Kidney epithelial cell (primary cell): ENCODE results near the gene GATA2. TPM values are rescaled to one million over a fixed set of nuclear protein-coding genes. Genes with fewer than 3 reads are reported as not detected.

Source experiments
- DNase-seq: peaks from one replicate; pipeline ENCODE4 v3.0.0-alpha.2; 2010; ENCODE audit warnings: low read depth
- H3K27me3 ChIP-seq: 2 replicates; pipeline ENCODE4 v1.6.0; 2011; ENCODE audit warnings: low read length; ENCODE audit not compliant: control insufficient read depth, insufficient read depth
- H3K36me3 ChIP-seq: 2 replicates; pipeline ENCODE4 v1.5.1; 2011; ENCODE audit warnings: low read length; ENCODE audit not compliant: control insufficient read depth, insufficient read depth
- H3K4me3 ChIP-seq: 2 replicates; pipeline ENCODE4 v1.5.1; 2011; ENCODE audit warnings: low read depth, mild to moderate bottlenecking, control low read depth, low read length
- total RNA-seq: library from RNA; depleted of rRNA; stranded (reverse); fragments of >200 nt; gene quantifications from 2 replicates; pipeline ENCODE4 v1.2.3, GENCODE V29; 2015
- TF ChIP-seq, protein P1 (sequence below): IDR thresholded peaks from 2 replicates; pipeline ENCODE4 v1.5.1; 2011; ENCODE audit warnings: mild to moderate bottlenecking, moderate library complexity, low read length, control low read depth, inconsistent platforms; ENCODE audit not compliant: insufficient read depth, poor library complexity, severe bottlenecking

GATA2 gene
- total RNA-seq, 1 donor from 2014 or later = 5.6 TPM

GRCh38 chr3:128515967-128516366, 23.0 kb upstream of the GATA2 start:
- no peak for DNase-seq

DNA sequence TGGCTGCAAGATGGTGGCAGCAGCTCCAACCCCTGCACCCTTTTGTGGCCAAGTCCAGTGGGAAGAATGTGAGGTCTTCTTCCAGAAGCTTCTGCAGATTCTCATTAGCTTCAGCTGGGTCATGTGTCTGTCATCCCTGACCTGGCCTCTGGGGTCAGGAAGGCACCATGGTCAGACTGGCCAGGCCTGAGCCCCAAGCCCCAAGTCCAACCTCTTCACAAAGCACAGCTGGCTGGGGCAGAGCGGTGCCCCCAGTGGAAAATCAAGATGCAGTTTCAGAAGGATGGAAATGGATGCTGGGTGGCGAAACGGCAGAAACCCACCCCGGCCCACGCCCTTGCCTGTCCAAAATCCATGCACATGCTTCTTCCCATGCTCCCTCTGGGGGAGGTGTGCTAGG, 15.9 kb upstream of the GATA2 start:
- Histone ChIP-seq H3K4me3 (no peak overlapping the region), H3K36me3 (no peaks in the 10 kb centered on the region), H3K27me3 (peaks cover 7% of the 10 kb centered on the region)
- no peak for DNase-seq
- TF ChIP-seq, protein P1, sequence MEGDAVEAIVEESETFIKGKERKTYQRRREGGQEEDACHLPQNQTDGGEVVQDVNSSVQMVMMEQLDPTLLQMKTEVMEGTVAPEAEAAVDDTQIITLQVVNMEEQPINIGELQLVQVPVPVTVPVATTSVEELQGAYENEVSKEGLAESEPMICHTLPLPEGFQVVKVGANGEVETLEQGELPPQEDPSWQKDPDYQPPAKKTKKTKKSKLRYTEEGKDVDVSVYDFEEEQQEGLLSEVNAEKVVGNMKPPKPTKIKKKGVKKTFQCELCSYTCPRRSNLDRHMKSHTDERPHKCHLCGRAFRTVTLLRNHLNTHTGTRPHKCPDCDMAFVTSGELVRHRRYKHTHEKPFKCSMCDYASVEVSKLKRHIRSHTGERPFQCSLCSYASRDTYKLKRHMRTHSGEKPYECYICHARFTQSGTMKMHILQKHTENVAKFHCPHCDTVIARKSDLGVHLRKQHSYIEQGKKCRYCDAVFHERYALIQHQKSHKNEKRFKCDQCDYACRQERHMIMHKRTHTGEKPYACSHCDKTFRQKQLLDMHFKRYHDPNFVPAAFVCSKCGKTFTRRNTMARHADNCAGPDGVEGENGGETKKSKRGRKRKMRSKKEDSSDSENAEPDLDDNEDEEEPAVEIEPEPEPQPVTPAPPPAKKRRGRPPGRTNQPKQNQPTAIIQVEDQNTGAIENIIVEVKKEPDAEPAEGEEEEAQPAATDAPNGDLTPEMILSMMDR = no peak

More at GRCh38 chr3:128515967-128516366, 23.0 kb upstream of the GATA2 start:
- Histone ChIP-seq H3K4me3 (no peak overlapping the region), H3K36me3 (no peaks in the 10 kb centered on the region), H3K27me3 (peaks cover 4% of the 10 kb centered on the region)
- TF ChIP-seq, protein P1 = no peak

DNA sequence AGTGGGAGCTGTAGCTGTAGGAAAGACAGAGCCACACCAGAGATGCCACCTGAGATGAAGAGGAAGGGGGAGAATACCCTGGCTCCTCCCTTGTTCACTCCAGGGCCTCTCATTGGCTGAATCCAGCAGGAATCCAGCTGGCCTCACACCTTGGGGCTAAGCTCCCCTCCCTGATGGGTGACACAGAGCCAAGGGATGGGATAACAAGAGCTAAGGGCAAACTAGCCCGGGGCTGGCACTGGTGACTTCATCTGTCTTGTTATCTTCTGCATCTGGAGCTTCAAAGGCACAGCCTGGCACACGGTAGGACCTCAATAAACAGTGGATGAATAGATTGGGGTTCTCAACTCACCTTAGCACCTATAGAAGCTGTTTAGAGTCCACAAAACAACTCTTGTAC, 13.8 kb upstream of the GATA2 start:
- DNase-seq = no peak
- Histone ChIP-seq H3K27me3 (peaks cover 11% of the 10 kb centered on the region), H3K36me3 (no peaks in the 10 kb centered on the region), H3K4me3 (no peak overlapping the region)
- TF ChIP-seq, protein P1 = no peak

- DNase-seq = no peak
- no peak overlapping the region for H3K4me3 ChIP-seq
- TF ChIP-seq, protein P1 = no peak
- H3K36me3 ChIP-seq = no peaks in the 10 kb centered on the region
- H3K27me3 ChIP-seq = peaks cover 11% of the 10 kb centered on the region
Measured at GRCh38 chr3:128505771-128506170, 12.8 kb upstream of the GATA2 start.

GRCh38 chr3:128504963-128505730, 12.1 kb upstream of the GATA2 start:
- no peaks in the 10 kb centered on the region for H3K36me3 ChIP-seq
- DNase-seq = no peak
- no peak overlapping the region for H3K4me3 ChIP-seq
- TF ChIP-seq, protein P1 = no peak
- peaks cover 11% of the 10 kb centered on the region for H3K27me3 ChIP-seq

DNA sequence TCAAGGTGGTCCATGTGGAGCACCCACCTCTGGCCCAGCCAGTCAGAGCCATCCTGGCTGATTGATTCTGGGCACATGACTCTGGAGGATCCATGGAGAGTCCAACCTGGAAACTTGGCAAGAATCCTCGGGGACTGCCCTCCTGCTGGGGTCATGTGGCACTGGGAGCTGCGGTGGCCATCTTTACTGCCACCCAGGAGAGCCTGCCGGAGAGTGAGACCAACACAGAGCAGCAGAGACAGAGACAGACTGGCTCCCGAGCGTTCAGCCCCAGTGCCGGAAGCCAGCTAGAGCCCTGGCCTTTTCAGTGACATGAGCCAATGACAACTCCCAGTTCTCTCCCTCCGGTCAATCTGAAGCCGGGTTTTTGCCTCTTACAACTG, 11.5 kb upstream of the GATA2 start:
- peaks cover 9% of the 10 kb centered on the region for H3K27me3 ChIP-seq

More for the DNA sequence above, 11.5 kb upstream of the GATA2 start:
- DNase-seq = no peak
- Histone ChIP-seq H3K4me3 (no peak overlapping the region), H3K36me3 (no peaks in the 10 kb centered on the region)
- TF ChIP-seq, protein P1 = no peak
